GM23338 (cell line): ENCODE results near the gene GGNBP2. TPM values are rescaled to one million over a fixed set of nuclear protein-coding genes. Genes with fewer than 3 reads are reported as not detected.
A peak's percentile ranks its signal among the peaks of the same experiment; 100 is the strongest.

Source experiments
- ATAC-seq: fragments of 200-7000 bp; cut with Tn5 transposase; 3 replicates; pipeline ENCODE4 v1.9.1; 2020
- DNase-seq: peaks from one replicate; pipeline ENCODE4 v3.0.0-alpha.2; 2015; ENCODE audit warnings: low spot score
- H2AFZ ChIP-seq: fragments of 200-600 bp; sonication (generic); 2 replicates; pipeline ENCODE4 v1.8.0; 2016; ENCODE audit warnings: antibody characterized with exemption, mild to moderate bottlenecking, moderate library complexity
- H3F3A ChIP-seq: fragments of 200-600 bp; sonication (generic); replicated peaks from 2 replicates; pipeline ENCODE4 v1.8.0; 2017; ENCODE audit warnings: antibody characterized with exemption, mixed run types, low read depth
- H3K27ac ChIP-seq: fragments of 200-600 bp; sonication (generic); 2 replicates; pipeline ENCODE4 v1.6.1; 2016; ENCODE audit warnings: low read depth
- H3K27me3 ChIP-seq: fragments of 200-600 bp; sonication (generic); 2 replicates; pipeline ENCODE4 v1.8.0; 2016; ENCODE audit warnings: mild to moderate bottlenecking, mixed run types, moderate library complexity; ENCODE audit not compliant: insufficient read depth
- H3K36me3 ChIP-seq: fragments of 200-600 bp; sonication (generic); 2 replicates; pipeline ENCODE4 v1.8.0; 2016; ENCODE audit warnings: mild to moderate bottlenecking; ENCODE audit not compliant: insufficient read depth
- H3K4me1 ChIP-seq: fragments of 200-600 bp; sonication (generic); 2 replicates; pipeline ENCODE4 v1.8.0; 2016; ENCODE audit warnings: mild to moderate bottlenecking, moderate library complexity; ENCODE audit not compliant: insufficient read depth
- H3K4me2 ChIP-seq: fragments of 200-600 bp; sonication (generic); 2 replicates; pipeline ENCODE4 v1.7.1; 2017; ENCODE audit warnings: mixed run types
- H3K4me3 ChIP-seq: fragments of 200-600 bp; sonication (generic); 2 replicates; pipeline ENCODE4 v1.6.1; 2016; ENCODE audit warnings: mixed run types
- H3K79me2 ChIP-seq: fragments of 200-600 bp; sonication (generic); replicated peaks from 2 replicates; pipeline ENCODE4 v1.8.0; 2017; ENCODE audit warnings: mild to moderate bottlenecking; ENCODE audit not compliant: insufficient read depth
- H3K9me2 ChIP-seq: fragments of 200-600 bp; sonication (generic); 2 replicates; pipeline ENCODE4 v1.8.0; 2017; ENCODE audit not compliant: insufficient read depth
- H4K20me1 ChIP-seq: fragments of 200-600 bp; sonication (generic); replicated peaks from 2 replicates; pipeline ENCODE4 v1.8.0; 2017; ENCODE audit warnings: mild to moderate bottlenecking; ENCODE audit not compliant: insufficient read depth
- H3K27ac Mint-ChIP-seq: 2 replicates; pipeline ENCODE4 v1.8.0; 2020; ENCODE audit warnings: inconsistent platforms, mild to moderate bottlenecking, moderate library complexity, mixed read lengths
- H3K27me3 Mint-ChIP-seq: 3 replicates; pipeline ENCODE4 v1.8.0; 2022; ENCODE audit warnings: low read depth, mild to moderate bottlenecking, moderate library complexity, mixed read lengths, inconsistent platforms; ENCODE audit not compliant: insufficient read depth, poor library complexity
- H3K36me3 Mint-ChIP-seq: 3 replicates; pipeline ENCODE4 v1.8.0; 2021; ENCODE audit warnings: low read depth, mild to moderate bottlenecking, inconsistent platforms, moderate library complexity, mixed read lengths
- H3K4me1 Mint-ChIP-seq: 3 replicates; pipeline ENCODE4 v1.8.0; 2020; ENCODE audit warnings: mild to moderate bottlenecking, inconsistent platforms, mixed read lengths
- H3K4me3 Mint-ChIP-seq: 3 replicates; pipeline ENCODE4 v1.8.0; 2021; ENCODE audit warnings: moderate library complexity, mild to moderate bottlenecking, inconsistent platforms, mixed read lengths
- H3K9me3 Mint-ChIP-seq: 3 replicates; pipeline ENCODE4 v1.8.0; 2020; ENCODE audit warnings: moderate library complexity, mild to moderate bottlenecking, inconsistent platforms, mixed read lengths
- EZH2 ChIP-seq: fragments of 200-600 bp; sonication (generic); IDR thresholded peaks from one replicate; pipeline ENCODE4 v1.8.0; 2017; ENCODE audit warnings: antibody characterized with exemption, mild to moderate bottlenecking, low read depth; ENCODE audit not compliant: unreplicated experiment
- POLR2AphosphoS5 ChIP-seq: IDR thresholded peaks from 2 replicates; pipeline ENCODE4 v1.6.1; 2016; ENCODE audit warnings: antibody characterized with exemption, low read depth
- STAT1 ChIP-seq: IDR thresholded peaks from one replicate; pipeline ENCODE4 v1.6.1; 2016; ENCODE audit warnings: antibody characterized with exemption; ENCODE audit not compliant: unreplicated experiment
- ZNF114 ChIP-seq: fragments of 250-450 bp; sonication (Bioruptor Pico); IDR thresholded peaks from 2 replicates; pipeline ENCODE4 v1.5.0; 2020; ENCODE audit warnings: mild to moderate bottlenecking, moderate library complexity
- long read RNA-seq: library from polyadenylated mRNA; unstranded; transcript quantifications from one replicate; pipeline ENCODE4 v2.0.0, GENCODE V29; 2020; ENCODE audit not compliant: unreplicated experiment
- polyA plus RNA-seq: library from polyadenylated mRNA; unstranded; fragments of >200 nt; fragmentation: Nextera tagmentation; extraction: Ambion mirVana; gene quantifications from 2 replicates; pipeline ENCODE4 v1.2.1, GENCODE V29; 2016
- total RNA-seq: library from RNA; depleted of rRNA; stranded (reverse); fragments of >200 nt; shearing (Covaris generic); gene quantifications from 2 replicates; pipeline ENCODE4 v1.2.3, GENCODE V29; 2014; rRNA removed
- TF ChIP-seq, protein P1 (sequence below): IDR thresholded peaks from one replicate; pipeline ENCODE4 v1.6.1; 2018; ENCODE audit warnings: antibody characterized with exemption; ENCODE audit not compliant: unreplicated experiment
- TF ChIP-seq, protein P2 (sequence below), 2 experiments: fragments of 200-600 bp in 1 of 2; sonication (generic) in 1 of 2; conservative IDR thresholded peaks; 2 replicates each; pipeline versions ENCODE4 v1.5.1 to v1.6.1; 2016 to 2017; ENCODE audit warnings: antibody characterized with exemption in 2 of 2, low read depth in 2 of 2, mild to moderate bottlenecking in 2 of 2, moderate library complexity in 1 of 2

Gene GGNBP2, protein sequence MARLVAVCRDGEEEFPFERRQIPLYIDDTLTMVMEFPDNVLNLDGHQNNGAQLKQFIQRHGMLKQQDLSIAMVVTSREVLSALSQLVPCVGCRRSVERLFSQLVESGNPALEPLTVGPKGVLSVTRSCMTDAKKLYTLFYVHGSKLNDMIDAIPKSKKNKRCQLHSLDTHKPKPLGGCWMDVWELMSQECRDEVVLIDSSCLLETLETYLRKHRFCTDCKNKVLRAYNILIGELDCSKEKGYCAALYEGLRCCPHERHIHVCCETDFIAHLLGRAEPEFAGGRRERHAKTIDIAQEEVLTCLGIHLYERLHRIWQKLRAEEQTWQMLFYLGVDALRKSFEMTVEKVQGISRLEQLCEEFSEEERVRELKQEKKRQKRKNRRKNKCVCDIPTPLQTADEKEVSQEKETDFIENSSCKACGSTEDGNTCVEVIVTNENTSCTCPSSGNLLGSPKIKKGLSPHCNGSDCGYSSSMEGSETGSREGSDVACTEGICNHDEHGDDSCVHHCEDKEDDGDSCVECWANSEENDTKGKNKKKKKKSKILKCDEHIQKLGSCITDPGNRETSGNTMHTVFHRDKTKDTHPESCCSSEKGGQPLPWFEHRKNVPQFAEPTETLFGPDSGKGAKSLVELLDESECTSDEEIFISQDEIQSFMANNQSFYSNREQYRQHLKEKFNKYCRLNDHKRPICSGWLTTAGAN
- 37.9 and 41.2 TPM in 2 replicates for total RNA-seq
- polyA plus RNA-seq, result 32.0 and 40.7 TPM in 2 replicates
- long read RNA-seq, partial matches to known transcripts, result 43 of 57 reads
- long read RNA-seq, other reads (novel, unspliced or antisense), result 10 of 57 reads

DNA sequence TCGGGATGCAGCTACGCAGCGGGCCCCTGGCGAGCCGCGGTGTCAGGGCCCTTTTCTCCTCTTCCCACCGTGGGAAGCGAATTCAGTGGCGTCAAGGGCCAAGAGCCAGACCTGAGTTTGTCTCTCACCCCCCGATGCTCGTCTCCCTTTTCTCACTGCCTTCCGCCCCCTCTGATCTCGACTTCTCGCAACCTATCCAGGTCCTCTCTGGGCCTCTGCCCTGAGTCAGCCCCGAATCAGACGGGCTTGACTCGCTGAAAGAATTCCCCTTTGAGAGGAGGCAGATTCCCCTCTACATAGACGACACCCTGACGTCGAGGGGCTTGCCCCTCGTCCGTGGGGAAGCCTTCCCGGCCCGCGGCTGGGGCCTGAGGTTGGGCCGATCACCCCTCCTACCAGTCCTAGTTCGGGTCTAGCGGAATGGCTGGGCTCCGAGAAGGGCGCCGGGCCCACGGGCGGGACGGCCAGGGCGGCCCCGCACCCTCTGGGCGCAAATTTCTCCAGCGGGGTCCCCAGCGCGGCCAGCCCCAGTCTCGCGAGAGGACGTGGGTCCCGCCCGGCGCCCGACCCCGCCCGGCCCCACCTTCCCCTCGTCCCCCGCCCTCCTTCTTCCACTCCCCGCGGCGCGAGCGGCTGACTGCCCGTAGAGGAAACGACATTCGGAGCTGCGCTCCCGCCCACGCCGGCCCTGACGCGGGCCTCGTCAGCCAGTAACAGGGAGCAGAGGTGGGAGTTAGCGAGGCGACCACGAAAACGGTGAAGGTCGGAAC is at the start of gene GGNBP2:
Gene GGNBP2, plus strand, starts transcription at position 613 of the 770 bp plus-strand sequence. CDS start 806 bp downstream, outside the sequence.
- peaks cover 9% of the 10 kb centered on the region for H3K27me3 Mint-ChIP-seq
- H3K9me3 Mint-ChIP-seq, result no peaks in the 10 kb centered on the region
- Histone ChIP-seq H3K79me2 (peaks cover 49% of the 10 kb centered on the region), H3K27me3 (no peaks in the 10 kb centered on the region), H4K20me1 (peaks cover 12% of the 10 kb centered on the region), H3K4me3 (peak within 1 kb of the TSS; percentile 98), H3F3A (peaks cover 9% of the 10 kb centered on the region), H3K4me2 (peak within 1 kb of the TSS; percentile 91), H3K36me3 (no peaks in the 10 kb centered on the region), H3K9me2 (no peaks in the 10 kb centered on the region), H3K4me1 (peaks cover 24% of the 10 kb centered on the region), H3K27ac (peak within 1 kb of the TSS; percentile 96), H2AFZ (peak within 1 kb of the TSS; percentile 98)
- H3K4me3 Mint-ChIP-seq, result peak within 1 kb of the TSS; percentile 95
- peak; percentile 96 for DNase-seq
- H3K27ac Mint-ChIP-seq, result peak within 1 kb of the TSS; percentile 98
- peaks cover 16% of the 10 kb centered on the region; the same call in 2 of the 3 replicates for H3K4me1 Mint-ChIP-seq
- H3K36me3 Mint-ChIP-seq, result peaks cover 3% of the 10 kb centered on the region
- TF ChIP-seq, protein P1, sequence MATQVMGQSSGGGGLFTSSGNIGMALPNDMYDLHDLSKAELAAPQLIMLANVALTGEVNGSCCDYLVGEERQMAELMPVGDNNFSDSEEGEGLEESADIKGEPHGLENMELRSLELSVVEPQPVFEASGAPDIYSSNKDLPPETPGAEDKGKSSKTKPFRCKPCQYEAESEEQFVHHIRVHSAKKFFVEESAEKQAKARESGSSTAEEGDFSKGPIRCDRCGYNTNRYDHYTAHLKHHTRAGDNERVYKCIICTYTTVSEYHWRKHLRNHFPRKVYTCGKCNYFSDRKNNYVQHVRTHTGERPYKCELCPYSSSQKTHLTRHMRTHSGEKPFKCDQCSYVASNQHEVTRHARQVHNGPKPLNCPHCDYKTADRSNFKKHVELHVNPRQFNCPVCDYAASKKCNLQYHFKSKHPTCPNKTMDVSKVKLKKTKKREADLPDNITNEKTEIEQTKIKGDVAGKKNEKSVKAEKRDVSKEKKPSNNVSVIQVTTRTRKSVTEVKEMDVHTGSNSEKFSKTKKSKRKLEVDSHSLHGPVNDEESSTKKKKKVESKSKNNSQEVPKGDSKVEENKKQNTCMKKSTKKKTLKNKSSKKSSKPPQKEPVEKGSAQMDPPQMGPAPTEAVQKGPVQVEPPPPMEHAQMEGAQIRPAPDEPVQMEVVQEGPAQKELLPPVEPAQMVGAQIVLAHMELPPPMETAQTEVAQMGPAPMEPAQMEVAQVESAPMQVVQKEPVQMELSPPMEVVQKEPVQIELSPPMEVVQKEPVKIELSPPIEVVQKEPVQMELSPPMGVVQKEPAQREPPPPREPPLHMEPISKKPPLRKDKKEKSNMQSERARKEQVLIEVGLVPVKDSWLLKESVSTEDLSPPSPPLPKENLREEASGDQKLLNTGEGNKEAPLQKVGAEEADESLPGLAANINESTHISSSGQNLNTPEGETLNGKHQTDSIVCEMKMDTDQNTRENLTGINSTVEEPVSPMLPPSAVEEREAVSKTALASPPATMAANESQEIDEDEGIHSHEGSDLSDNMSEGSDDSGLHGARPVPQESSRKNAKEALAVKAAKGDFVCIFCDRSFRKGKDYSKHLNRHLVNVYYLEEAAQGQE, result no peak
- TF ChIP-seq POLR2AphosphoS5, result peak; percentile 78
- ATAC-seq, result peak; percentile 70

DNA sequence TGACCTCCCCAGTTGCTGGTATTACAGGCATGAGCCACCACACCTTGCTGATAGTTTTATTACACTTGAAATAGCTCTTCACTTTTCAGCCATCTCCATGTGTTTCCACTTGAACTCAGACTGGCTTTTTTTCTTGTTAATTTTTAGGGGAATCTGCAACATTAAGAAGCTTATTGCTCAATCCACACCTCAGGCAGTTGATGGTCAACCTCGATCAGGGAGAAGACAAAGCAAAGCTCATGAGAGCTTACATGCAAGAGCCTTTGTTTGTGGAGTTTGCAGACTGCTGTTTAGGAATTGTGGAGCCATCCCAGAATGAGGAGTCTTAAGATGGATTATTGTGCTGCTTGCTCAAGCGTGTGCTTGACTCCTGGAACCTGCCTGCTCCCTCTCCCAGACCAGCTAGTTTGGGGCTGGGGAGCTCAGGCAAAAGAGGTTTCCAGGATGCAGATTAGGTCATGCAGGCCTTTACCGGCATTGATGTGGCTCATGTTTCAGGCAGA is 49.6 kb upstream of the GGNBP2 start:
- H3K27me3 ChIP-seq, result no peaks in the 10 kb centered on the region
- H3K4me2 ChIP-seq, result no peak overlapping the region
- H2AFZ ChIP-seq, result no peak overlapping the region
- TF ChIP-seq, protein P2, sequence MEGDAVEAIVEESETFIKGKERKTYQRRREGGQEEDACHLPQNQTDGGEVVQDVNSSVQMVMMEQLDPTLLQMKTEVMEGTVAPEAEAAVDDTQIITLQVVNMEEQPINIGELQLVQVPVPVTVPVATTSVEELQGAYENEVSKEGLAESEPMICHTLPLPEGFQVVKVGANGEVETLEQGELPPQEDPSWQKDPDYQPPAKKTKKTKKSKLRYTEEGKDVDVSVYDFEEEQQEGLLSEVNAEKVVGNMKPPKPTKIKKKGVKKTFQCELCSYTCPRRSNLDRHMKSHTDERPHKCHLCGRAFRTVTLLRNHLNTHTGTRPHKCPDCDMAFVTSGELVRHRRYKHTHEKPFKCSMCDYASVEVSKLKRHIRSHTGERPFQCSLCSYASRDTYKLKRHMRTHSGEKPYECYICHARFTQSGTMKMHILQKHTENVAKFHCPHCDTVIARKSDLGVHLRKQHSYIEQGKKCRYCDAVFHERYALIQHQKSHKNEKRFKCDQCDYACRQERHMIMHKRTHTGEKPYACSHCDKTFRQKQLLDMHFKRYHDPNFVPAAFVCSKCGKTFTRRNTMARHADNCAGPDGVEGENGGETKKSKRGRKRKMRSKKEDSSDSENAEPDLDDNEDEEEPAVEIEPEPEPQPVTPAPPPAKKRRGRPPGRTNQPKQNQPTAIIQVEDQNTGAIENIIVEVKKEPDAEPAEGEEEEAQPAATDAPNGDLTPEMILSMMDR (conservative IDR thresholded peaks at IDR 0.05; ENCODE audit: low read depth in 2 of 2), result no peak
- no peak for TF ChIP-seq EZH2
- no peak for TF ChIP-seq ZNF114 (CRISPR knock-in tag)
- TF ChIP-seq STAT1, result no peak
- no peaks in the 10 kb centered on the region for H3K4me1 ChIP-seq
- H3K27ac Mint-ChIP-seq, result no peak overlapping the region
- H3K4me3 Mint-ChIP-seq, result no peak overlapping the region; the same call in 2 of the 3 replicates
- H3K9me3 Mint-ChIP-seq, result no peaks in the 10 kb centered on the region
- H3K27ac ChIP-seq, result peak overlapping the region; percentile 59; the same call in 1 of the 2 replicates
- H3K9me2 ChIP-seq, result no peaks in the 10 kb centered on the region
- DNase-seq, result no peak
- H3F3A ChIP-seq, result peaks cover 12% of the 10 kb centered on the region
- H3K79me2 ChIP-seq, result peaks cover 22% of the 10 kb centered on the region
- ATAC-seq, result no peak
- H3K27me3 Mint-ChIP-seq, result peaks cover 2% of the 10 kb centered on the region
- no peaks in the 10 kb centered on the region for H3K4me1 Mint-ChIP-seq
- peaks cover 18% of the 10 kb centered on the region for H3K36me3 ChIP-seq
- H3K4me3 ChIP-seq, result no peak overlapping the region
- H4K20me1 ChIP-seq, result peaks cover 20% of the 10 kb centered on the region; the same call in 1 of the 2 replicates
- H3K36me3 Mint-ChIP-seq, result peaks cover 74% of the 10 kb centered on the region
